SK-MEL-5 (cell line): Measurements from ENCODE around the gene HSD11B2. TPM values are rescaled to one million over a fixed set of nuclear protein-coding genes. Genes with fewer than 3 reads are reported as not detected.
A peak's percentile ranks its signal among the peaks of the same experiment; 100 is the strongest.

Source experiments
- DNase-seq: peaks from one replicate; pipeline ENCODE4 v3.0.0-alpha.2; 2016; ENCODE audit warnings: low read depth, low spot score
- in situ Hi-C: cut with HindIII; loops from 2 replicates; pipeline ENCODE4 v1.10.0; 2016; ENCODE audit warnings: low sequenced_read_pairs, high pct_unique_total_duplicates, low pct_unique_long_range_greater_than_20kb
- total RNA-seq: library from RNA; depleted of rRNA; stranded (reverse); fragments of >200 nt; shearing (Covaris generic); gene quantifications from 2 replicates; pipeline ENCODE4 v1.2.3, GENCODE V29; 2014

Gene HSD11B2
- total RNA-seq, 1 experiment from 2014 or later = 0.32 TPM

DNA sequence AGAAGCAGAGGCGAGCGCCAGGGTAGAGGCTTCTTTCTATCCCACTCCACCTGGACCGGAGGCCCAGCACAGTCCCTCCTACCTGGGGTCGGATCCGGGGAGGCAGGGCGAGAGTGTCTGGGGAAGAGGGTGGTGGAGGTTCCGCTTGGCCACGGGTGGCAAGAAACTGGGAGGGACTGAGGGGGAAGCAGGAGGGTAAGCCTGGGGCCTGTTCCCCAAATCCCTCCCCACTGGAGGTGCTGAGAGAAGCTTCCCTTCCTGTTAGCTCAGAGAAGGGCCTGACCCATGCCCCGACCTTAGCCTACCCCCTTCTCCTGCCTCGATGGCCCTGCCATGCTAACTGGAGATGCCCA lies 35.8 kb upstream of the HSD11B2 start:
- in situ Hi-C loops = no loop called here
- no peak for DNase-seq

DNA sequence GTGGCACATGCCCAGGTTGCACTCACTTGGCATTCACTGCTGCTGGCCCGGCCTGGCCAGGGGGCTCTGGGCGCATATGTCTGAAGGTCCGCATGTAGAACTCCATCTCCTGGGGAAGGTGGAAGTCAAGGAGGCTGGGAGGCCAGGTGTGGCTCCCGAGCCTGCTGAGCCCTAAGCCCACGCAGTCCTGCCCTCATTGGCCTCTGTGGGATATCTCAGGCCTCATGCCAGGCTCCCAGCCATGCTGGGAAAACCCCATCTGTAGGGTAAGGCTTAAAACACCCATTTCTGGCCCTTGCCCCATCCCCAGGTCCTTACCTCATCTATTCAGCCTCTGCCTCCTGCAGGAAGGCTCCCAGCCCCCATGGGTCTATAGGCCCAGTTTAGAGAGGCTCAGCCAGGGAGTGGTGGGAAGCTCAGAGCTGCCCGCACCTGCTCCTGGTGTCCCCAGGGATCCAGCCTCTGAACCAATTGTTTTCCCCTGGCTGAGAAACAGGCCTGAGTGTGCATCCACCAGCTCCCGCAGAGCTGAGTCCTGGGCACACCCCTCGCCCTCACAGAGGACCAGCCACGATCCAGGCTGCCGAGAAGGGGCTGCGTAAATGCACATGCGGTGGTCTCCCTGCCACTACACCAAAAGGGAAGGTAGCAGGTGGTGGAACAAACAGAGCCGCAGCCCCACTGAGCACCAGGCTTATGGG lies 35.3 kb upstream of the HSD11B2 start:
- in situ Hi-C loops = no loop called here
- DNase-seq = no peak

DNA sequence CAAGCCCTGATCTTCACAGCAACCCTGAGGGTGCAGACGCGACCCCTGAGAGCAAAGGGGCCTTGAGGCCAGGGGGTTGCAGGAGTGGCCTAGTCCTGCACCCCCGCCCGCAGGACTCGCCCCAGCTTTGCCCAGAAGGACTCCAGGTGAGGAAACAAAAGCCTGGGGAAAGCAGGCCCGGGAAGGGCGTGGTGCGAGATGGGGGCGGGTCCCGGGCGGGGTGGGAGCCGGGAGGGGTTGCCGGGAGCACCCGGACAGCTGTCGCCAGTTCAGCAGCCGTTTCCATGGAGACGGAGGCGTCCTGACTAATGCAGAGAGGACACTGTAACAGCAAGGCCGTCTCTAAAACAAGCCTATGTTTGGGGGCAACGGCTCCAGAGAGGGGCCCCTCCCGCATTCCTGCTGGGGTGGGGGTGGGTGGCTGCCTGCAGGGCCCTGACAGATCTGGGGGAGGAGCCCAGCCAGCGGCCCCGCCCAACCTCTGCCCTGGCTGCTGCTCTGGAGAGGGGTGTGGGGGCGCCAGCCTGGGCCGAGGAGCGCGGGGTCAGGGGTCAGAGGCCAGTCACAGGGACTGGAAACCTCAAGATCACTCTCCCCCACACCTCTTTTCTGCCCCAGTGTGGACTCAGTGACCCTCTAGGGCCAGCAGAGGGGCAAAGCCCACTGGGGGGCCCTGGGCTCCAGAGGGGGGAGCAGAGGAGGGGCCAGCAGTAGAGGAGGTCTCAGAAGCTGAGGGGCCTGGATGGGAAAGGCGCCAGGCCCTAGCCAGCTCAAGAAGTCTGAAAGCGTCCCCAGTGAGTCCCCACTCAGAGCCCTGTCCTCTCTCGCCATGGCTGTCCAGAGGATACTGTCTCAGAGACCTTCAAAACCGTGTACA lies 34.5 kb upstream of the HSD11B2 start:
- in situ Hi-C loops = no loop called here
- DNase-seq = no peak

DNA sequence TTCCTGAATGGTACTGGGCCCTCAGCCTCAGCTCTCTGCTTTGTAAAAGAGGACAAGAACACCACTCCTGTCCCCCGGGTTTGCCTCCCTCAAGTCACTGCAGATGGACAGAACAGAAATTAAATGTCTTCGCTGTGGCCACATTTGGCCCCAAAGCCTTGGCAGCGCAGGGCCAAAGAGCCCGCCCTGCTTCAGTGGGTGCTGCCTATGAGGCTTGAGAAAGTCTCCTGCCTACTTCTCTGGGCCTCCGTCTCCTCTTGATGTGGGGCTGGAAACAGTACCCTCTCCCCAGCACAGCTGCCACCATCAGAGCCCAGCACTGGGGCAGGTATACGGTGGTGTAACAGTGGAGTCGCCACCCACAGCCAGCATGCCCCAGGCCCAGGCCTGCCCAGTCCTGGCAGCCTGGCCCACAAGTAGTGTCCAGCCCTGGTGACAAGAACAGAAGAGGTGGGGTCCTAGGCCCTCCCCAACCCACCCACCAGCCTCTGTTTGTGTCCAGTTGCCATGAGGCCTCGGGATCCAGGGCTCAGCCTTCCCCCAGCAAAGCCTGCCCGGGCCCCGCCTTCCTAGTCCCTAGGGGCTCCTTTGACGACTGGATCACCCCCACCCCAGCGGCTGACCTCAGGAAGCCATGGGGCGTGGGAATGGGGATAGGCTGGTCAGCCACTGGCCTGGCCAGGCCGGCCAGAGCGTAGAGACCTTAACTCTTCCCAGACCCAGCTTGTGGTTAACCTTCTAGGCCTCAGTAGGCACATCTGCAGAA lies 33.7 kb upstream of the HSD11B2 start:
- in situ Hi-C loops = no loop called here
- DNase-seq = no peak

DNA sequence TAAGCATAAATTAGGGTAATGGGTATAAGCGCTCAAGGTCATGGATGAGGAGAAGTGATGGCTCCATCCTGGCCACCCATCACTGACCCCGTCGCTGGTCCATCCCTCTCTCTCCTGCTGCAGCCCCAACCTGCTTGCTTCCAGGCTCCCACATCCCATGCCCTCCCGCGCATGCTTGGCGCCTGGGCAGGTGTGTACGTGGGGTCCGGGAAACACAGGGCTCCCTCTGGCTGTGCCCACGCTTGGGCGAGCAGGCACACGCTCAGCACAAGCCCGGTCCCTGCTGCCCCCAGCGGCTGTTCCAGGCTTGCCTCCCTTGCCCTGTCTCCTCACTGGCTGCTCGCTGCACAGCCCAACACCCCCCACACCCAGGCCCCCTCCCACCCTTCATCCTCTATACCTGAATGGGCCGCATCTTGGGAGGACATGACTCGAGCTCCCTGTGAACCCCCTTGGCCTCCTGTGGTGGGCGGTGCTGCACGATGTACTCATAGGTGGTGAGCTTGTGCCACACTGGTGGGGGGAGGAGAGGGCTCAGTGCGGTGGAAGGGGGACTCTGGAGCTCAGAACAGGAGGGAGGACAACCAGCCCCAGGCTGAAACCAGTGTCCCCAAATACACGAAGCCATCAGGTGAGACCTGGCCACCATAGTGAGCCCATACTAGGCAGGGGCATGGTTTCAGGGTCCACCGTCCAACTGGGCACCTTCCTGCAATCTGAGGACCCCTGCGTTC lies 32.9 kb upstream of the HSD11B2 start:
- in situ Hi-C loops = no loop called here
- no peak for DNase-seq

GRCh38 chr16:67398546-67399217 lies 32.2 kb upstream of the HSD11B2 start:
- in situ Hi-C loops = no loop called here
- no peak for DNase-seq

DNA sequence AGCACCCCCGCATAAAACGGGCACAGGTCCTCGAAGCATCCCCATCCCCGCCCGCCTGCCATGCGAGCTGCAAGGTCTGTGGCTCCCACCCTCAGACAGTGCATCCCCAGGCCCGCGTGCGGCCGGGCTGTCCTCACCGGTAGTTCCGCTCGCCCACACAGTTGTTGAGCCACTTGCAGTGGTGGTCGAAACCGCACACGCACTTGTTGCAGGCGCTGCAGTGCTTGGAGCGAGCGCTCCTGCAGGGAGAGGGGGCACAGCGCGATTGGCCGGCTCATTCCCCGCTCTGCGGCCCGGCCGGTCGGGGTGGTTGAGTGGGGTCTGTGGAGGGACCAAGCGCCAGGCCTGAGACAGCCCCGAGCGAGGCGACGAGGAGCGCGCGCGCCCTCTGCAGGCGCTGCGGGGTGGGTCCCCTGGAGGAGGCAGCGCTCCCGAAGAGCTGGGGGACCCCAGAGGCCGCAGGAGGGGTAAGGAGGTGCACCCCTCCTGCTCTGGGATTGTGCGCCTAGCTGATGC lies 31.6 kb upstream of the HSD11B2 start:
- in situ Hi-C loops = no loop called here
- DNase-seq = peak; percentile 34

DNA sequence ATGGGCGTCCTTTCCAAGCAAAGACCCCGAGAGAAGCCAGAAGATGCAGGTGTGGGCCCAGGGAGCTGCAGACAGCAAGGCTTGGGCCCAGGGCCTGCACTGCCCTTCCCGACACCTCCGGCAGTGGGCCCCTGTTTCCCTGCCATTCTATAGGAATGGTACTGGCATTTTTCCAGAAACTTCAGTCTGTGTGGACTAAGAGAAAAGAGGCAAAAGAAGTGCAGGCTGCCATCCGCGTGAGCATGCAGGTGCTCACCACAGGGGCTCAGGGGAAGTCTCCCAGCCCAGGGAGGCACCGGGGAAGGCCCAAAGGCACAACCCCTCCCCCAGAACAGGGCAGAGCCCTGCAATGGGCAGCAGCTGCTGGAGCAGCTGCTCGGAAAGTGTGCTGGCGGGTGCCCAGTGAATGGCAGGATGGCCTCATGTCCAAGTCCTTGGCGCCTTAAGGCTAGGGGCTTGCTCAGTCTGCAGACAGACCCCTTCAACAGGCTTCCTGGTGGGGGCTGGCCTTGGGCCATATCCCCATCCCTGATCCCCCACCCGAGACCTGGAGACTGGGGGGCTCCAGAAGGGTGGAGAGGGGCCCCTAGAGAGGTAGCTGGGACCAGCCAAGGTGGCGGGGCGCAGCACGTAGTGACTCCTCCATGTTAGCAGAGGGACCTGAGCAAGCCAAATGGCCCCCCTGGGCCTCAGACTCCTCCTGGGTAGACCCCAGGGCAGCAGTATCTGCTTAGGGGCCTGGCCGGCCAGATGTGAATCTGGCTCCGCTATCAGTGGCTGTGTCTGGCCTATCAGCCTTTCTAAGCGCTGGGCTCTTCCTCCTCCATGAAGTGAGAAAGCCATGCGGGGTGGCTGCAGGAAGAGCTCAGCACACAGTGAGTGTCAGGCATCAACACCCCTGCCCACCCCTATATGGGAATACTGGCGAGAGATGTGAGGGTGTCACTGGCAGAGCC lies 30.9 kb upstream of the HSD11B2 start:
- in situ Hi-C loops = no loop called here
- DNase-seq = no peak

GRCh38 chr16:67400901-67401300 lies 30.0 kb upstream of the HSD11B2 start:
- no peak for DNase-seq
- in situ Hi-C loops = no loop called here

- in situ Hi-C loops = no loop called here
- no peak for DNase-seq
Measured at GRCh38 chr16:67403976-67404555, 26.9 kb upstream of the HSD11B2 start.

GRCh38 chr16:67404740-67405226 lies 26.1 kb upstream of the HSD11B2 start:
- in situ Hi-C loops = no loop called here
- no peak for DNase-seq

GRCh38 chr16:67405336-67405735 lies 25.6 kb upstream of the HSD11B2 start:
- in situ Hi-C loops = no loop called here
- no peak for DNase-seq

GRCh38 chr16:67406111-67406971 lies 24.6 kb upstream of the HSD11B2 start:
- in situ Hi-C loops = no loop called here
- no peak for DNase-seq

- in situ Hi-C loops = no loop called here
- DNase-seq = no peak
Measured at GRCh38 chr16:67407176-67407787, 23.6 kb upstream of the HSD11B2 start.
